NOMO-1 treated with DMSO at 0.1 percent for 48 hours (cell line): ENCODE results near the gene CYBC1.

Source experiments
- DNase-seq: peaks from one replicate; lab custom pipeline; 2025; ENCODE audit not compliant: unreplicated experiment; lab: John Stamatoyannopoulos, UW

Gene CYBC1

GRCh38 chr17:82450357-82451106 is at the start of gene CYBC1:
Gene CYBC1, minus strand, starts transcription at chr17:82450752. Its CDS starts 1,498 bp downstream, at chr17:82449254.
- peak; percentile 90 for DNase-seq

GRCh38 chr17:82497483-82498405 is 47.2 kb upstream of the CYBC1 start:
- peak; percentile 36 for DNase-seq

GRCh38 chr17:82496529-82497434 is 46.2 kb upstream of the CYBC1 start:
- peak; percentile 88 for DNase-seq

- no peak for DNase-seq
These were observed 45.4 kb upstream of the CYBC1 start for GRCh38 chr17:82495844-82496528.

- peak; percentile 95 for DNase-seq
These were observed 43.9 kb upstream of the CYBC1 start for GRCh38 chr17:82494236-82495055.

- DNase-seq, result no peak
These were observed 42.8 kb upstream of the CYBC1 start for GRCh38 chr17:82493226-82493781.

- no peak for DNase-seq
These were observed 42.2 kb upstream of the CYBC1 start for GRCh38 chr17:82492643-82493225.

- no peak for DNase-seq
These were observed 41.0 kb upstream of the CYBC1 start for GRCh38 chr17:82491533-82491932.

GRCh38 chr17:82491196-82491530 is 40.6 kb upstream of the CYBC1 start:
- no peak for DNase-seq

GRCh38 chr17:82490512-82491195 is 40.1 kb upstream of the CYBC1 start:
- no peak for DNase-seq

GRCh38 chr17:82489851-82490511 is 39.4 kb upstream of the CYBC1 start:
- no peak for DNase-seq

GRCh38 chr17:82489117-82489516 is 38.6 kb upstream of the CYBC1 start:
- no peak for DNase-seq

- no peak for DNase-seq
These were observed 37.4 kb upstream of the CYBC1 start for GRCh38 chr17:82487910-82488309.

GRCh38 chr17:82486231-82487094 is 35.9 kb upstream of the CYBC1 start:
- DNase-seq, result no peak

GRCh38 chr17:82483836-82484235 is 33.3 kb upstream of the CYBC1 start:
- DNase-seq, result no peak

GRCh38 chr17:82483204-82483660 is 32.7 kb upstream of the CYBC1 start:
- no peak for DNase-seq

GRCh38 chr17:82480318-82480717 is 29.8 kb upstream of the CYBC1 start:
- DNase-seq, result no peak
